Progenitor cell of endocrine pancreas (in vitro differentiated cells): Measurements from ENCODE around the gene KRTAP10-7. TPM values are rescaled to one million over a fixed set of nuclear protein-coding genes. Genes with fewer than 3 reads are reported as not detected.

ENCODE experiments used
- DNase-seq: peaks from one replicate; pipeline ENCODE4 v3.0.0; 2021; ENCODE audit warnings: low spot score; ENCODE audit not compliant: unreplicated experiment
- H3K27ac Mint-ChIP-seq: 2 replicates; pipeline ENCODE4 v1.8.0; 2021; ENCODE audit warnings: mild to moderate bottlenecking, moderate library complexity, mixed read lengths
- H3K27me3 Mint-ChIP-seq: 2 replicates; pipeline ENCODE4 v1.8.0; 2021; ENCODE audit warnings: mixed read lengths
- H3K36me3 Mint-ChIP-seq: 2 replicates; pipeline ENCODE4 v1.8.0; 2022; ENCODE audit warnings: mixed read lengths; ENCODE audit not compliant: insufficient read depth
- H3K4me1 Mint-ChIP-seq: 2 replicates; pipeline ENCODE4 v1.8.0; 2021; ENCODE audit warnings: low read depth, mixed read lengths
- H3K4me3 Mint-ChIP-seq: 2 replicates; pipeline ENCODE4 v1.8.0; 2021; ENCODE audit warnings: low read depth, mild to moderate bottlenecking, moderate library complexity, mixed read lengths
- H3K9me3 Mint-ChIP-seq: 2 replicates; pipeline ENCODE4 v1.8.0; 2021; ENCODE audit warnings: low read depth, mixed read lengths
- total RNA-seq: library from RNA; stranded (reverse); gene quantifications from 2 replicates; pipeline ENCODE4 v1.2.1, GENCODE V29; 2021
- TF ChIP-seq, protein P1 (sequence below): fragments of 200-600 bp; sonication (generic); IDR thresholded peaks from one replicate; pipeline ENCODE4 v1.5.0; 2021; ENCODE audit warnings: antibody characterized with exemption, mild to moderate bottlenecking; ENCODE audit not compliant: unreplicated experiment

The KRTAP10-7 gene
- total RNA-seq, 1 donor from 2014 or later: not detected

DNA sequence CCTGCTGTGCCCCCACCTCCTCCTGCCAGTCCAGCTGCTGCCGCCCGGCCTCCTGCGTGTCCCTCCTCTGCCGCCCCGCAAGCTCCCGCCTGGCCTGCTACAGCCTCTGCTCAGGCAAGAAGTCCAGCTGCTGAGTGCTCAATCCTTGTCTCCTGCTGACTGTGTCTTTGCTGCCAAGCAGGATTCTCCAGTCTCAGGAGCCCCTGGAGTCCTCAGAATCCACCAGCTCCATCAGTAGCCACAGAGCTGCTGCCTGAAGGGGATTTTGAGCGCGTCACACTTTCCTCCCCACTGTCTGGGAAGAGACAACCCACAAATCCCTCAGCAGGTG, 46.8 kb downstream of the KRTAP10-7 start:
- Mint-ChIP-seq H3K27me3 (peaks cover 6% of the 10 kb centered on the region), H3K9me3 (peaks cover 18% of the 10 kb centered on the region), H3K36me3 (peaks cover 3% of the 10 kb centered on the region), H3K27ac (peak overlapping the region; percentile 7), H3K4me1 (no peaks in the 10 kb centered on the region), H3K4me3 (no peak overlapping the region)
- no peak for DNase-seq
- TF ChIP-seq, protein P1, sequence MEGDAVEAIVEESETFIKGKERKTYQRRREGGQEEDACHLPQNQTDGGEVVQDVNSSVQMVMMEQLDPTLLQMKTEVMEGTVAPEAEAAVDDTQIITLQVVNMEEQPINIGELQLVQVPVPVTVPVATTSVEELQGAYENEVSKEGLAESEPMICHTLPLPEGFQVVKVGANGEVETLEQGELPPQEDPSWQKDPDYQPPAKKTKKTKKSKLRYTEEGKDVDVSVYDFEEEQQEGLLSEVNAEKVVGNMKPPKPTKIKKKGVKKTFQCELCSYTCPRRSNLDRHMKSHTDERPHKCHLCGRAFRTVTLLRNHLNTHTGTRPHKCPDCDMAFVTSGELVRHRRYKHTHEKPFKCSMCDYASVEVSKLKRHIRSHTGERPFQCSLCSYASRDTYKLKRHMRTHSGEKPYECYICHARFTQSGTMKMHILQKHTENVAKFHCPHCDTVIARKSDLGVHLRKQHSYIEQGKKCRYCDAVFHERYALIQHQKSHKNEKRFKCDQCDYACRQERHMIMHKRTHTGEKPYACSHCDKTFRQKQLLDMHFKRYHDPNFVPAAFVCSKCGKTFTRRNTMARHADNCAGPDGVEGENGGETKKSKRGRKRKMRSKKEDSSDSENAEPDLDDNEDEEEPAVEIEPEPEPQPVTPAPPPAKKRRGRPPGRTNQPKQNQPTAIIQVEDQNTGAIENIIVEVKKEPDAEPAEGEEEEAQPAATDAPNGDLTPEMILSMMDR: no peak

DNA sequence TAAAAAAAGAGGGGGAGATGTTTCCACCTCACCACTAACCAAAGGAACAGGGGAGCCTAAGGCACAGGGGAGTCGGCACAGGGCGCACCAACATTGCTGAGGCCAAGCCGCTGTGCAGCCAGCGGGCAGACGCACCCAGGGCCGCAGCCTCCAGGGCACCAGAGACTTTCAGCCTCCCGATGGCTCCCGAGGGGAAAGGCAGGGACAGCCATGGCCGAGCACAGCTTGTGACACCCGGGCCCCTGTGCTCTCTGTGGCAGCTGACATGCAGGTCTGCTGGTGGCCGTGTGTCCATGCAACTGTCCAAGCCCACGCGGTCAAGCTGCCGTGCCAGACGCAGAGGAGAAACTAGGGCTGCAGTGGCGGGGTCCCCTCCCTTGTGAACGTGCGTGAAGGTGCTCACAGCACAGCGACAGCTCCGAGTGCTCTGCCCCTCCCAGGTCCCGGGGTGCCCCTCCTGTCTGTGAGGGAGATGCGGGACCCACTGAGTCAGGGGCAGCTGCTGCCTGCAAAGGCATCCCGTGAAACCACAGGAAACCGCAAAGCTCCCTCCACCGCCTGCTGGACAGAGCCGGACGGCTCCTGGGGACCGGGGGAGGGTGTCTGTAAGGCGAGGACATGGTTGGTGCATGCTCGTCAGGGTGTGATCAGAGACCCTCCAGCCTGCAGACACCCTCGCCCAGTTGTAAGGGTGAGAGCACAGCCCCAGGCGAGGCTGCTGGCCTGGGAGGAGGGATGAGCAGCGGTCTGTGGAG, 48.3 kb downstream of the KRTAP10-7 start:
- Mint-ChIP-seq H3K9me3 (peaks cover 12% of the 10 kb centered on the region), H3K4me3 (no peak overlapping the region), H3K27me3 (peaks cover 6% of the 10 kb centered on the region), H3K36me3 (peaks cover 3% of the 10 kb centered on the region), H3K27ac (no peak overlapping the region), H3K4me1 (no peaks in the 10 kb centered on the region)
- TF ChIP-seq, protein P1: no peak
- no peak for DNase-seq

DNA sequence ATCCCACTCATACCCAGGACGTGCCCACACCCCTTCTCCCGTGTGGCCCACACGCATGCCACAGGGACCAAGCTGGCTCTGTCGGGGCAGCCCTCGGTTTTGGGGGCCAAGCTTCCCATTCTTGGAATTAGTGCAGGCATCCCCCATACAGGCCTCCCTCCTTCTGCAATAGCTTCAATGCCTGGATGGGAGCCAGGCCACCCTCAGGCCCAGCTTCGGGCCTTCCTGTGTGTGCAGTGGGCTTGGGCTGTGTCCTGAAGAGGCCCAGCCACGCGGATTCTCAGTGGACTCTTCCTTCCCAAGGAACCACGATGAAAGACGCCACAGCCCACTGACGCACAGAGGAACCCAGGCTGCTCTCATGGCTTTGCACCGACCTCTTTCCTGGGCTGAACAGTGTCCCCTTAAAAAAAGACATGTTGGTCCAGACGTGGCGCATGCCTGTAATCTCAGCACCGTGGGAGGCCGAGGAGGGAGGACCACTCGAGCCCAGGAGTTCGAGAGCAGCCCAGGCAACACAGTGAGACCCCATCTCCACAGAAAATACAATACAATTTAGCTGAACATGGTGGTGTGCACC, 49.2 kb downstream of the KRTAP10-7 start:
- Mint-ChIP-seq H3K4me3 (no peak overlapping the region), H3K27me3 (peaks cover 6% of the 10 kb centered on the region), H3K36me3 (peaks cover 3% of the 10 kb centered on the region), H3K27ac (no peak overlapping the region), H3K9me3 (peaks cover 5% of the 10 kb centered on the region), H3K4me1 (no peaks in the 10 kb centered on the region)
- TF ChIP-seq, protein P1: no peak
- no peak for DNase-seq

DNA sequence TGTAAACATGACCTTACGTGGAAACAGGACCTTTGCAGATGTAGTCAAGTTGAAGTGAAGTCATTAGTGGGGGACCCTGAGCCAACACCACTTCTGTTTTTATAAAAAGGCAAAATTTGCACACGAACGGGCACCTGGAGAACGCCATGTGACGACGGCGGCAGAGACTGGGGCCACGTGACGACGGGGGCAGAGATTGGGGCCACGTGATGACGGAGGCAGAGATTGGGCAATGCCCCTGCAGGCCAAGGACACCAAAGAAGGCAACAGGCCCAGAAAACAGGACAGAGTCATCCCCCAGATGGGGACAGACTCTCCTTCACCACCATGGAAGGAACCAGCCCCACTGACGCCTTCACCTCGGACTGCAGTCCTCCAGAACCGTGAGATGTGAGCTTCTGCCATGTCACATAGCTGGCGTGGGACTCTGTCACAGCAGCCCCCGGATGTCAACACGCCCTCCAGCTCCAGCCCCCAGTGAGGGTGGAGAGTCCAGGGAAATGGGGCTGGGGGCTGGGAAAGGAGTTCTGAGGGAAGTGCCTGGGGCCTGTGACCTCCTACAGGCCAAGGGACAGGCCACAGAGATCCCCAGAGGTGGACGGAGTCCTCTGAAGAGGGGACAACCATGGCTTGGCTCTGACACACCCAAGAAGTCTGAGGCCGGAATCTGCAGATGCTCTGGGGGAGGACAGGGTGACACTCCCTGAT, 50.0 kb downstream of the KRTAP10-7 start:
- Mint-ChIP-seq H3K27ac (no peak overlapping the region), H3K4me1 (no peaks in the 10 kb centered on the region), H3K27me3 (peaks cover 6% of the 10 kb centered on the region), H3K36me3 (no peaks in the 10 kb centered on the region), H3K4me3 (no peak overlapping the region), H3K9me3 (no peaks in the 10 kb centered on the region)
- no peak for DNase-seq
- TF ChIP-seq, protein P1: no peak

DNA sequence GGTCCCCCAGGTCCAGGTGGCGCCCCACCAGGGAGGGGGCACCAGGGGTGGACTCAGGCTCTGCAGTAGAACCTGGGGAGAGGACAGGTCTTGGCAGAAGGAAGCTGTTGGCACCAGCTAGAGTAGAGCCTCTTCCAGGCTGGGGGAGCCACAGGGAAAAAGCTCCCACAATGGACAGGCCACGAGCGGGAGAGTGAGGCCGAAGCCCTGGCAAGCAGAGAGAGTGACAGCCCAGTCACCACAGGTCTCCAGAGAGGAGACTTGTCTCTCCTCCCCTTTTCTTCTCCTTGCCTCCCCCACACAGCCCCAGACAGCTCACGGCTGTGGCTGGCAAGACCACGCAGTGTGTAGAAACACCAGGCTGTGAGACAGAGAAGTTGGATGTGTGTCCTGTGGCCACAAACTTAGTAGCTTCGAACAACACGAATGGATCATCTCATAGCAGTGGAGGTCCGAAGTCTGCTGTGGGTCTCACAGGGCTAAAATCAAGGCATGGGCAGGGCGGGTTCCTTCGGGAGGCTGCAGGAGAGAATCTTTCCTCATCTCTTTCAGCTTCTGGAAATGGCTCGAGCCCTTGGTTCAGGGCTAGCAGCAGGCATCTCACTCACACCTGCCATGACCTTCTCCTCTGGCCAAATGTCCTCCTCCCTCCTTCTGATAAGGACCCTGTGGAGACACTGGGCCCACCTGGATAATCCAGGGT, 50.7 kb downstream of the KRTAP10-7 start:
- Mint-ChIP-seq H3K4me3 (no peak overlapping the region), H3K27me3 (peaks cover 6% of the 10 kb centered on the region), H3K27ac (no peak overlapping the region), H3K9me3 (peaks cover under 1% of the 10 kb centered on the region), H3K36me3 (no peaks in the 10 kb centered on the region), H3K4me1 (no peaks in the 10 kb centered on the region)
- no peak for DNase-seq
- TF ChIP-seq, protein P1: no peak
